HepG2 (cell line): ENCODE data around the gene TMEM164. TPM values are rescaled to one million over a fixed set of nuclear protein-coding genes. Genes with fewer than 3 reads are reported as not detected.

ENCODE experiments used
- CCDC6 ChIP-seq: sonication (generic); formaldehyde crosslinking; IDR thresholded peaks from 2 replicates; pipeline ENCODE4 v1.8.1; 2022; ENCODE audit warnings: mild to moderate bottlenecking, missing genetic modification reagents, moderate library complexity
- CEBPG ChIP-seq: IDR thresholded peaks from 2 replicates; pipeline ENCODE4 v1.6.1; 2016
- CENPX ChIP-seq: sonication (generic); formaldehyde crosslinking; IDR thresholded peaks from 2 replicates; pipeline ENCODE4 v1.9.0; 2021; ENCODE audit warnings: mild to moderate bottlenecking, missing genetic modification reagents, moderate library complexity
- FOXP1 ChIP-seq, 2 experiments: fragments of 450-650 bp in 1 of 2; IDR thresholded peaks; 2 replicates each; pipeline ENCODE4 v1.6.1; 2017 to 2018; ENCODE audit warnings: antibody characterized with exemption in 1 of 2
- FOXP4 ChIP-seq: sonication (generic); formaldehyde crosslinking; IDR thresholded peaks from 2 replicates; pipeline ENCODE4 v1.4.0; 2020; ENCODE audit warnings: missing genetic modification reagents
- HES4 ChIP-seq: sonication (generic); formaldehyde crosslinking; IDR thresholded peaks from 2 replicates; pipeline ENCODE4 v1.9.0; 2021; ENCODE audit warnings: mild to moderate bottlenecking, missing genetic modification reagents, borderline replicate concordance
- KLF6 ChIP-seq: IDR thresholded peaks from 2 replicates; pipeline ENCODE4 v1.8.0; 2016; ENCODE audit warnings: missing biosample characterization, missing genetic modification reagents
- MAX ChIP-seq: IDR thresholded peaks from 2 replicates; pipeline ENCODE4 v1.6.1; 2012; ENCODE audit warnings: inconsistent platforms
- PAXIP1 ChIP-seq: sonication (generic); formaldehyde crosslinking; conservative IDR thresholded peaks from 2 replicates; pipeline ENCODE4 v1.4.0; 2020; ENCODE audit warnings: mild to moderate bottlenecking, missing genetic modification reagents, moderate library complexity
- PCBP1 ChIP-seq: fragments of 200-400 bp; formaldehyde crosslinking; IDR thresholded peaks from 2 replicates; pipeline ENCODE4 v1.6.1; 2017; ENCODE audit warnings: mild to moderate bottlenecking, low read depth, low read length, borderline replicate concordance
- POLR2AphosphoS2 ChIP-seq: IDR thresholded peaks from 2 replicates; pipeline ENCODE4 v1.6.1; 2011; ENCODE audit warnings: low read depth, low read length, improper control_type of control experiment
- RFX5 ChIP-seq: IDR thresholded peaks from 2 replicates; pipeline ENCODE4 v1.6.1; 2011; ENCODE audit warnings: low read depth, low read length, improper control_type of control experiment
- THRA ChIP-seq: sonication (generic); formaldehyde crosslinking; IDR thresholded peaks from 2 replicates; pipeline ENCODE4 v1.4.0; 2020; ENCODE audit warnings: missing genetic modification reagents, borderline replicate concordance
- YEATS4 ChIP-seq: sonication (generic); formaldehyde crosslinking; IDR thresholded peaks from 2 replicates; pipeline ENCODE4 v1.4.0; 2020; ENCODE audit warnings: missing genetic modification reagents, borderline replicate concordance
- ZBTB42 ChIP-seq: sonication (generic); formaldehyde crosslinking; IDR thresholded peaks from 2 replicates; pipeline ENCODE4 v1.5.0; 2020; ENCODE audit warnings: mild to moderate bottlenecking, missing genetic modification reagents
- ZC3H13 ChIP-seq: sonication (generic); formaldehyde crosslinking; IDR thresholded peaks from 2 replicates; pipeline ENCODE4 v1.8.1; 2023; ENCODE audit warnings: mild to moderate bottlenecking, missing genetic modification reagents, moderate library complexity
- ZNF333 ChIP-seq: sonication (generic); formaldehyde crosslinking; IDR thresholded peaks from 2 replicates; pipeline ENCODE4 v1.4.0; 2020; ENCODE audit warnings: mild to moderate bottlenecking, missing genetic modification reagents, borderline replicate concordance
- ZNF597 ChIP-seq: sonication (generic); formaldehyde crosslinking; IDR thresholded peaks from 2 replicates; pipeline ENCODE4 v1.5.0; 2020; ENCODE audit warnings: missing genetic modification reagents
- polyA plus RNA-seq, 8 experiments: library from polyadenylated mRNA; depleted of rRNA in 3 of 8; stranded (reverse) in 7 of 8; unstranded in 1 of 8; fragments of >200 nt; fragmentation: Illumina TruSeq in 4 of 8; extraction: Trizol in 4 of 8; gene quantifications; 2 replicates each; pipeline versions ENCODE4 v1.2.1 to v1.2.3, GENCODE V29; 2011 to 2016; ENCODE audit warnings: low read depth in 4 of 8, missing spikeins in 1 of 8, mixed read lengths in 1 of 8; ENCODE audit not compliant: insufficient read depth in 1 of 8
- total RNA-seq, 5 experiments: library from RNA; depleted of rRNA; stranded (reverse); fragments of >200 nt; fragmentation: Illumina TruSeq; extraction: Trizol; gene quantifications; 2 replicates each; pipeline ENCODE4 v1.2.3, GENCODE V29; 2016; ENCODE audit warnings: low read depth in 1 of 5
- TF ChIP-seq, protein P1 (sequence below): sonication (generic); formaldehyde crosslinking; IDR thresholded peaks from 2 replicates; pipeline ENCODE4 v1.8.0; 2022; ENCODE audit warnings: mild to moderate bottlenecking, missing genetic modification reagents; ENCODE audit not compliant: insufficient replicate concordance

The TMEM164 gene
- total and polyA plus RNA-seq, 2 of the 13 experiments (the other 11 are each of a cell fraction or from before 2014, with no cell fraction given): 5.8 to 13.2 TPM

GRCh38 chrX:110036162-110037033 lies 33.5 kb downstream of the TMEM164 start (continued):
- TF ChIP-seq FOXP1 (IDR thresholded peaks at IDR 0.05) (no peak), FOXP1 (CRISPR knock-in tag; IDR thresholded peaks at IDR 0.05) (peak; percentile 70; the same call in 1 of the 2 replicates), ZBTB42 (no peak), HES4 (CRISPR knock-in tag) (no peak), CENPX (CRISPR knock-in tag) (no peak), MAX (0 out of 2 replicates have a peak, but pooled peaks have one; percentile 23), ZNF333 (CRISPR knock-in tag) (no peak), RFX5 (no peak), CCDC6 (CRISPR knock-in tag) (no peak), CEBPG (CRISPR knock-in tag) (peak; percentile 92), FOXP4 (CRISPR knock-in tag) (peak; percentile 76), ZC3H13 (CRISPR knock-in tag) (no peak), ZNF597 (CRISPR knock-in tag) (no peak), PCBP1 (no peak), THRA (CRISPR knock-in tag) (peak; percentile 31; the same call in 1 of the 2 replicates), KLF6 (CRISPR knock-in tag) (no peak), POLR2AphosphoS2 (no peak), PAXIP1 (peak; percentile 64), YEATS4 (CRISPR knock-in tag) (no peak)
- TF ChIP-seq, protein P1, sequence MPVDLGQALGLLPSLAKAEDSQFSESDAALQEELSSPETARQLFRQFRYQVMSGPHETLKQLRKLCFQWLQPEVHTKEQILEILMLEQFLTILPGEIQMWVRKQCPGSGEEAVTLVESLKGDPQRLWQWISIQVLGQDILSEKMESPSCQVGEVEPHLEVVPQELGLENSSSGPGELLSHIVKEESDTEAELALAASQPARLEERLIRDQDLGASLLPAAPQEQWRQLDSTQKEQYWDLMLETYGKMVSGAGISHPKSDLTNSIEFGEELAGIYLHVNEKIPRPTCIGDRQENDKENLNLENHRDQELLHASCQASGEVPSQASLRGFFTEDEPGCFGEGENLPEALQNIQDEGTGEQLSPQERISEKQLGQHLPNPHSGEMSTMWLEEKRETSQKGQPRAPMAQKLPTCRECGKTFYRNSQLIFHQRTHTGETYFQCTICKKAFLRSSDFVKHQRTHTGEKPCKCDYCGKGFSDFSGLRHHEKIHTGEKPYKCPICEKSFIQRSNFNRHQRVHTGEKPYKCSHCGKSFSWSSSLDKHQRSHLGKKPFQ (CRISPR knock-in tag): no peak
